Fibroblast of villous mesenchyme (primary cell): ENCODE results near the gene ANKLE2. TPM values are rescaled to one million over a fixed set of nuclear protein-coding genes. Genes with fewer than 3 reads are reported as not detected.
A peak's percentile ranks its signal among the peaks of the same experiment; 100 is the strongest.
"Not testable (repeated sequence)": the region's sequence is repeated elsewhere in the genome, so short reads cannot be mapped to it uniquely, and the experiment has no call there.

Source experiments
- DNase-seq: peaks from one replicate; pipeline ENCODE4 v3.0.0-alpha.2; 2010; ENCODE audit warnings: low read depth
- H3K4me3 ChIP-seq: 2 replicates; pipeline ENCODE4 v1.5.1; 2011; ENCODE audit warnings: low read depth, mild to moderate bottlenecking, low read length
- CTCF ChIP-seq: IDR thresholded peaks from 2 replicates; pipeline ENCODE4 v1.5.1; 2012; ENCODE audit warnings: low read depth, mild to moderate bottlenecking, low read length; ENCODE audit not compliant: insufficient read depth
- total RNA-seq: library from RNA; depleted of rRNA; stranded (reverse); fragments of >200 nt; gene quantifications from 2 replicates; pipeline ENCODE4 v1.2.3, GENCODE V29; 2012

The ANKLE2 gene
- total RNA-seq, 1 donor = 118 TPM

- H3K4me3 ChIP-seq = no peak overlapping the region
- no peak for DNase-seq
- TF ChIP-seq CTCF = no peak
Observed at GRCh38 chr12:132759359-132759758, 2.3 kb downstream of the ANKLE2 start.

GRCh38 chr12:132758825-132759224 is 2.8 kb downstream of the ANKLE2 start:
- not testable (repeated sequence) for DNase-seq, H3K4me3 ChIP-seq

- H3K4me3 ChIP-seq = no peak overlapping the region
- no peak for TF ChIP-seq CTCF
Observed at GRCh38 chr12:132754160-132754932, 7.3 kb downstream of the ANKLE2 start.

GRCh38 chr12:132753670-132754069 is 8.0 kb downstream of the ANKLE2 start:
- H3K4me3 ChIP-seq, DNase-seq: not testable (repeated sequence)

More at GRCh38 chr12:132754160-132754932, 7.3 kb downstream of the ANKLE2 start:
- DNase-seq = no peak

- no peak for DNase-seq
- H3K4me3 ChIP-seq = no peak overlapping the region
- TF ChIP-seq CTCF = no peak
Observed at GRCh38 chr12:132748319-132748718, 13.3 kb downstream of the ANKLE2 start.

GRCh38 chr12:132747896-132748295 is 13.7 kb downstream of the ANKLE2 start:
- no peak overlapping the region for H3K4me3 ChIP-seq
- TF ChIP-seq CTCF = no peak
- DNase-seq = no peak

- no peak overlapping the region for H3K4me3 ChIP-seq
- no peak for DNase-seq
- TF ChIP-seq CTCF = no peak
Observed at GRCh38 chr12:132747395-132747794, 14.2 kb downstream of the ANKLE2 start.

- no peak for TF ChIP-seq CTCF
- H3K4me3 ChIP-seq = no peak overlapping the region
- peak; percentile 34 for DNase-seq
Observed at GRCh38 chr12:132746613-132747012, 15.0 kb downstream of the ANKLE2 start.
